Measurements from ENCODE around the gene TPGS2.

GRCh38 chr18:36775396-36775795, 53.4 kb downstream of the TPGS2 start:
- TF ChIP-seq POLR2A (IDR thresholded peaks at IDR 0.05; ENCODE audit: extremely low read depth, insufficient read length) (no peak), CTCF (IDR thresholded peaks at IDR 0.05; ENCODE audit: low read depth, low read length) (no peak)
